ENCODE measurements around the gene PSME3.
"Not testable (repeated sequence)": the region's sequence is repeated elsewhere in the genome, so short reads cannot be mapped to it uniquely, and the experiment has no call there.

The PSME3 gene

DNA sequence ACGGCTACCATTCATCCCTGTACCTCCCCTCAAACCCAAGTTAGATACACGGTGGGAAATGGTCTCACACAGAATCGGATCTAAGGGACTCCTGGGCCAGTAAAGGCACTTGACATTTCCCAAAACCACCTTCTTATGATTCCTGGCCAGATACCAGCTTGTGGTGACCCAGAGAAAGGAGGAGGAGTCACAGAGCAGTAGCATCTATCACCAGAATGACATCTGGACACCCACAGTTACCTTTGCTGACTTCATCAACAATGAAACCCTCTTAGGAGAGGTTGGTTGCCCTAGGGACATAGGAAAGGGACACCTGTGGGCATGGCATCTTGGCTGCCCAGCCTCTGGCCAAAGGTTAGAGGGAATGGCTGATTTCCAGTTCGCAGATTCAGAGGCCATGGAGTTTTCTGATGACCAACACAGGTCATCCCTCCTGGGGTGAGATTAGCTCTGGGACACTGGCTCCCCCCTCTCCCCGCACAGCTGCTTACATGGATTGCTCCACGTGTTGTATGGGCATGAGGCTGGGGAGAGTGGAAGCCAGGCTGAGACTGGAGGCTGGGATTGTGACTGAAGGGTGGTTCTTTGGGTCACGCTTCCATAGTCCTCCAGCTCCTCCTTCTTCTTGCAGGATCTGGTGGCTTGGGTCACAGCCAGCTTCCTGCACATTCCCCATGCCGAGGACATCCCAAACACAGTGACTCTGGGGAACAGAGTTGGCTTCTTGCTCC, 16.4 kb downstream of the PSME3 start:
- DNase-seq: no peak

DNA sequence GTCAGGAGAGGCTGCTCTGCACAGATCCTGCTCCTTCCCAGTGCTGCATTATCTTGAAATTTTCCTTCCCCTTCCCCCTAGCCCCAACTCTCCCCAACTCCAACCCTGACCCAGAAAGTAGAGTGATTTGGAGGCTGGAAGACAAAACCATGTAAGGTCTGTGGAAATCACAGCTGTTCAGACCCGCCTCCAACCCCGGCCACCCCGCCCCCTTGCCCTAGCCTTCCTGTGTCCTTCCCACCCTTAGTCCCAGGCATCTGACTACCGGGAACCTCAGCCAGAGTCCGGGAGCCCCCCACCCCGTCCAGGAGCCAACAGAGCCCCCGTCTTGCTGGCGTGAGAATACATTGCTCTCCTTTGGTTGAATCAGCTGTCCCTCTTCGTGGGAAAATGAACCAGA, 17.8 kb downstream of the PSME3 start, which contains the start of gene AOC3:
TSS of gene AOC3 (plus strand) at position 246 of the 400 bp plus-strand sequence. CDS start at position 391, 145 bp downstream.
- DNase-seq: no peak

DNA sequence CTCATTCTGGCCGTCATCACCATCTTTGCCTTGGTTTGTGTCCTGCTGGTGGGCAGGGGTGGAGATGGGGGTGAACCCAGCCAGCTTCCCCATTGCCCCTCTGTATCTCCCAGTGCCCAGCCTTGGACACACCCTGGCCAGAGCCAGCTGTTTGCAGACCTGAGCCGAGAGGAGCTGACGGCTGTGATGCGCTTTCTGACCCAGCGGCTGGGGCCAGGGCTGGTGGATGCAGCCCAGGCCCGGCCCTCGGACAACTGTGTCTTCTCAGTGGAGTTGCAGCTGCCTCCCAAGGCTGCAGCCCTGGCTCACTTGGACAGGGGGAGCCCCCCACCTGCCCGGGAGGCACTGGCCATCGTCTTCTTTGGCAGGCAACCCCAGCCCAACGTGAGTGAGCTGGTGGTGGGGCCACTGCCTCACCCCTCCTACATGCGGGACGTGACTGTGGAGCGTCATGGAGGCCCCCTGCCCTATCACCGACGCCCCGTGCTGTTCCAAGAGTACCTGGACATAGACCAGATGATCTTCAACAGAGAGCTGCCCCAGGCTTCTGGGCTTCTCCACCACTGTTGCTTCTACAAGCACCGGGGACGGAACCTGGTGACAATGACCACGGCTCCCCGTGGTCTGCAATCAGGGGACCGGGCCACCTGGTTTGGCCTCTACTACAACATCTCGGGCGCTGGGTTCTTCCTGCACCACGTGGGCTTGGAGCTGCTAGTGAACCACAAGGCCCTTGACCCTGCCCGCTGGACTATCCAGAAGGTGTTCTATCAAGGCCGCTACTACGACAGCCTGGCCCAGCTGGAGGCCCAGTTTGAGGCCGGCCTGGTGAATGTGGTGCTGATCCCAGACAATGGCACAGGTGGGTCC, 18.4 kb downstream of the PSME3 start:
- DNase-seq: not testable (repeated sequence)

DNA sequence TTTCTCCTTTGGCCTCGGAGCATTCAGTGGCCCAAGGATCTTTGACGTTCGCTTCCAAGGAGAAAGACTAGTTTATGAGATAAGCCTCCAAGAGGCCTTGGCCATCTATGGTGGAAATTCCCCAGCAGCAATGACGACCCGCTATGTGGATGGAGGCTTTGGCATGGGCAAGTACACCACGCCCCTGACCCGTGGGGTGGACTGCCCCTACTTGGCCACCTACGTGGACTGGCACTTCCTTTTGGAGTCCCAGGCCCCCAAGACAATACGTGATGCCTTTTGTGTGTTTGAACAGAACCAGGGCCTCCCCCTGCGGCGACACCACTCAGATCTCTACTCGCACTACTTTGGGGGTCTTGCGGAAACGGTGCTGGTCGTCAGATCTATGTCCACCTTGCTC, 19.2 kb downstream of the PSME3 start:
- DNase-seq: no peak

DNA sequence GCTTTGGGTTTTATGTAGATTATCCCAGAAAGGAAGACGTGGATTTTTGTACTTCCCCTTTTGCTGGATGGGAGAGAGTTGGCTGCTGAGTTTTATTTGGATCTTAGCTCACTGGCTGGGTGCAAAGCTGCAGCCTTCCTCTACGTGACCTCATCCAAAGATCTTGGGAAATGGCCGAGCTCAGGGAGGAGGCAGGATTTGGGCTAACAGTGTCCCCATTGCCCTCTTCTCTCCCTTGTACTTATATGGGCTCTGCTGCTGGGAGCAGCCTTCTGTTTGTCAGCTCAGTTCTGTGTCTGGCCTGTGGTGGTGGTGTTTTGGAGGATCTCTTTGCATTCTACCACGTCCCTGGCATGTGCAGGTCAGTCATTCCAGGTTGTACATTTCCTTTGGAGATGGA, 19.8 kb downstream of the PSME3 start:
- DNase-seq: no peak

DNA sequence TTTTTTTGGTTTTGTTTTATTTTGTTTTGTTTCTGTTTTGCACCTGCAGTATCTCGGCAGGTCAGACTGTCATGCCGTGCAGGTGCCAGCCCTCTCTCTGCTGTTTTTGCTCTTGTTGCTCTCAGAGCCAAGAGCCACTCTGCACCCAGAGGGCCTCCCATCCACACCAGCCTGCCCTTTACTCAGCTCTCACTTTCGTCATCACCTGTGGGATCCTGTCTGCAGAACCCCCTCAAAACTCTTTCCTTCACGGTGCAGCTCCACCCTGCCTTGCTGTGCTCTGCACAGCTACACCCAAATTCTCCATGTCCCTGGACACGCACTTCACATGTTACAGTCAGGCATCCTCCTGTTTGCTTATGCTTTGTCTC, 20.4 kb downstream of the PSME3 start:
- DNase-seq: no peak

DNA sequence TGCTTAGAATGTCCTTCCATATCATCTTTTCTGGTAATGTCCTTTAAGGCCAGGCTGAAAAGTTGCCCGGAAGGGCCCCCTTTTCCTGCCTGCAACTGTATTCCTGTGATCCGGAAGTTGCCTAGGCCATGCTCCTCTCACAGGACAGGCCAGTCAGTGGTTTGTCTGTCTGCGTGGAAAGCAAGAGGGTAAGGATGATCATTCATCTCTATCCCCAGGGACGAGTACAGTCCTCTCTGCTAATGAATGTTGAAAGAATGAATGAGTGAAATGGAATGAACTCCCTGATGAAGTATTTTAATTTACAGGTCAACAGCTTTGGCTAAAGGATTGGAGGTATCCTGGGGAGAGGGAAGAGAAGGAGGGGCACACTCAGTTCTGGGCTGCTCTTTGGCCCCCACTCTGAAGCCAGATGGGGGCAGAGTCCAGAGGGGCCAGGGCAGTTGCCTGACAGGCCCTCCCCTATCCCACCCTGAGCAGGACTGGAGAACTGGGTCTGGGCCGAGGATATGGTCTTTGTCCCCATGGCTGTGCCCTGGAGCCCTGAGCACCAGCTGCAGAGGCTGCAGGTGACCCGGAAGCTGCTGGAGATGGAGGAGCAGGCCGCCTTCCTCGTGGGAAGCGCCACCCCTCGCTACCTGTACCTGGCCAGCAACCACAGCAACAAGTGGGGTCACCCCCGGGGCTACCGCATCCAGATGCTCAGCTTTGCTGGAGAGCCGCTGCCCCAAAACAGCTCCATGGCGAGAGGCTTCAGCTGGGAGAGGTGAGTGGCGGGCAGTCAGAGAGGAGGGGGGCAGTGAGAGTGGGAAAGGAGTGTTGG, 21.0 kb downstream of the PSME3 start:
- DNase-seq: no peak

DNA sequence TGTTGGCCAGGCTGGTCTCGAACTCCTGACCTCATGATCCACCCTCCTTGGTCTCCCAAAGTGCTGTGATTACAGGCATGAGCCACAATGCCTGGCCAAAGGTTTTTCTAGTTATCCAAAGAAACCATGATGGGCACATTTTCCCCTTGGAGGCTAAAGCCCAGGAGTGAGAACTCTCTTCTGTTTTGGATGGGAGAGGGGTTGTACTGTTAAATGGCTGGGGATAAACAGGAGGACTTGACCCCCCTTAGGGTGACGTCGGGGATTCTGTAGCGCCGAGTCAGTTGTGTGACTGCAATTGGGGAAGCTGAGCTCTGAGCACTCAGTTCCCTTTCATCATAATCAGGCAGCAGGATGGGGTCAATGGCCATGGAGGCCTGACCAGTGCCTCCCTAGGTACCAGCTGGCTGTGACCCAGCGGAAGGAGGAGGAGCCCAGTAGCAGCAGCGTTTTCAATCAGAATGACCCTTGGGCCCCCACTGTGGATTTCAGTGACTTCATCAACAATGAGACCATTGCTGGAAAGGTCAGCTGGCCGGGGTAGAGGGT, 21.9 kb downstream of the PSME3 start:
- DNase-seq: no peak

DNA sequence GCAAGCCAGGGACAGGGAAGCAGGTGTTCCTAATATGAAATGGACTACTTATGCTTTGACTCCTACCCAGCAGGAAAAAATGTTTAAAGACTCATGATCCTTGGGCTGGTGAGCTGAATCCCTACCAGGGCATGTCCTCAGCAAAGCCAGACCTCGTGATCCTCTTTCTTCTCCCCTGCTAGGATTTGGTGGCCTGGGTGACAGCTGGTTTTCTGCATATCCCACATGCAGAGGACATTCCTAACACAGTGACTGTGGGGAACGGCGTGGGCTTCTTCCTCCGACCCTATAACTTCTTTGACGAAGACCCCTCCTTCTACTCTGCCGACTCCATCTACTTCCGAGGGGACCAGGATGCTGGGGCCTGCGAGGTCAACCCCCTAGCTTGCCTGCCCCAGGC, 22.9 kb downstream of the PSME3 start:
- DNase-seq: not testable (repeated sequence)

DNA sequence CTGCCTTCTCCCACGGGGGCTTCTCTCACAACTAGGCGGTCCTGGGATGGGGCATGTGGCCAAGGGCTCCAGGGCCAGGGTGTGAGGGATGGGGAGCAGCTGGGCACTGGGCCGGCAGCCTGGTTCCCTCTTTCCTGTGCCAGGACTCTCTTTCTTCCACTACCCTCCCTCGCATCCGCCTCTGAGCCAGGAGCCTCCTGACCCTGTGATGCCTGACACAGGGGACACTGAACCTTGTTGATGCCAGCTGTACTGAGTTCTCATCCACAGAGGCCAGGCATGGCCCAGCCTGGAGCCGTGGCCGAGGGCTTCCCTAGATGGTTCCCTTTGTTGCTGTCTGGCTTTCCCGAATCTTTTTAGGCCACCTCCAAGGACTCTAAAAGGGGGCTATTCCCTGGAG, 23.3 kb downstream of the PSME3 start:
- DNase-seq: not testable (repeated sequence)

DNA sequence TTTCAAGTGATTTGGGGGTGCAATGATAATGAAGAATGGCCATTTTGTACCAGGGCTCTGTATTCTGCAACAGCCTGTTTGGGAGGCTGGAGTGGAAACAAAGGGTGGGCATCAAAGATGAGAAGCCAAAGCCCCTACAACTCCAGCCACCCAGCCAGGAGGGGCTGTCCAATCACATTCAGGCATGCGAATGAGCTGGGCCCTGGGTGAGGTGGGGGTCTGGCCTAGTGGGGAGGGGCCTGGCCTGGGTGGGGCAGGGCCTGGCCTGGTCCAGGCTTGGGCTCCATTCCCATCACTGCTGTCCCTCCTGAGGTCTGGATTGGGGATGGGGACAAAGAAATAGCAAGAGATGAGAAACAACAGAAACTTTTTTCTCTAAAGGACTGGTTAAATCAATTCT, 24.2 kb downstream of the PSME3 start:
- DNase-seq: no peak

DNA sequence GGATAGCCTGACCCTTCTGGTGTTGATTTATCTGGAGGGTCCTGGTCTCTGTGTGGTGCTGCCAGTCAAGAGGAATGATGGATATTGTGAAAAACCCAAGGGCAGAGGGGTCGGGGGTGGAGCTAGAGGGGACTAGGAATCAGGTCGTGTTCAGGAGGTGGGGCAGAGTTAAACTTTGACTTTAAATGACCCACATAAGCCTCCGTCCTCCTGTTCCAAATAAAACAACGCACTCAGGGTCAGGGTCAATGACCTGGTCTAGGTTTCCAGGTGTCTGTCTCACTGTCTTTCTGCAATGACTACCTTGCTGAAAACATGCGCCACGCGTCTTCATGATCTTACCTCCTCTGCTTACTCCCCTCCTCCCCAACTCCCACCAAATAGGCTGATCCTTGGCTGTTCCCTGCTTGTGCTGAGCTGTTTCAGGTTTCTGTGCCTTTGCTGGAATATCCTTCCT, 32.5 kb downstream of the PSME3 start:
- DNase-seq: no peak

DNA sequence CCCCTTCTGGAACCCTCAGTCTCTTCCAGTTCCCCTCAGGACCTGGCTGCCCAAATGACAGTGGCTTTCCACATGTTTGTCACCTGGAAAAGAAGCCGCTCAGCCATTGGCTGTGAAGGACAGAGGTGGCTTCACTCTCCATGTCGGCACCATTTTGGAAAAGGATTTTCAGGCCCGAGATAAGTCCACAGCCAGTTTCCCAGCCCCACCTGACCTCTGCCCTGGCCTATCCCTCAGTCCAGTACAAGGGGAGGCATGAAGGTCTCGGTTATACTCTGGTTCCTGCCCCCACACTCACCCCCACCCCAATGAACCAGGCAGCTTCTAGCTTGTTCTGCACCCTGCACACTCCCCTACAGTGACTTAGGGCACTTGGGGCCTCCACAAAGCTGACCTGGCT, 33.0 kb downstream of the PSME3 start:
- no peak for DNase-seq

DNA sequence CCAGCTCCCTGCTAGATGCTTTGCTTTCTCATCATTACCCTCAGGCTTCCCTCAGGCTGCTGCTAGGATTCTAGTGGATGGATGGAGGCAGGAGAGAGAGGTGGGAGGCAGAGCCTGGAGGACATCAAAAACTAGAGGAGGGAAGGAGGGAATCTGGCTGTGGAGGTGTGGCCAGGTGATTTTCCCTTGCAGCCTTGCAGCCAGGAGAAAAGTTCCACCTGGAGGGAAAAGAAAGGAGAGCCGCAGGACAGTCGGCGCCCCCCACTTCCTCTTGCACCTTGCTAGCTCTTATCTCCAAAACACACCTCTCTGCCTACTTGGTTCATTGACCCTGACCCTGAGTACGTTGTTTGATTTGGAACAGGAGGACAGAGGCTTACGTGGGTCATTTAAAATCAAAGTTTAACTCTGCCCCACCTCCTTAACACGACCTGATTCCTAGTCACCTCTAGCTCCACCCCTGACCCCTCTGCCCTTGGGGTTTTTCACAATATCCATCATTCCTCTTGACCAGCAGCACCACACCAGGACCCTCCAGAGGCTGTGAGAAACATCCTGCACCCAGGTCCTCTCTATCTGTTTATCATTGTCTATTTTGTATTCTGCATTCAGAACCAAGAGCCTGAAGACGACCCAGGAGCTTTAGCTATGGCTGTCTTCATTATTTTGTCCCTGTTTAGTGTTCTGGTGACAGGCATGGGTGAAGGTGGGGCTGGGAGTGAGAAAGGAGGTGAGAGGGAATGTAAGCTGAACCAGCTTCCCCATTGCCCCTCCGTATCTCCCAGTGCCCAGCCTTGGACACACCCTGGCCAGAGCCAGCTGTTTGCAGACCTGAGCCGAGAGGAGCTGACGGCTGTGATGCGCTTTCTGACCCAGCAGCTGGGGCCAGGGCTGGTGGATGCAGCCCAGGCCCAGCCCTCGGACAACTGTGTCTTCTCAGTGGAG, 33.7 kb downstream of the PSME3 start:
- no peak for DNase-seq

DNA sequence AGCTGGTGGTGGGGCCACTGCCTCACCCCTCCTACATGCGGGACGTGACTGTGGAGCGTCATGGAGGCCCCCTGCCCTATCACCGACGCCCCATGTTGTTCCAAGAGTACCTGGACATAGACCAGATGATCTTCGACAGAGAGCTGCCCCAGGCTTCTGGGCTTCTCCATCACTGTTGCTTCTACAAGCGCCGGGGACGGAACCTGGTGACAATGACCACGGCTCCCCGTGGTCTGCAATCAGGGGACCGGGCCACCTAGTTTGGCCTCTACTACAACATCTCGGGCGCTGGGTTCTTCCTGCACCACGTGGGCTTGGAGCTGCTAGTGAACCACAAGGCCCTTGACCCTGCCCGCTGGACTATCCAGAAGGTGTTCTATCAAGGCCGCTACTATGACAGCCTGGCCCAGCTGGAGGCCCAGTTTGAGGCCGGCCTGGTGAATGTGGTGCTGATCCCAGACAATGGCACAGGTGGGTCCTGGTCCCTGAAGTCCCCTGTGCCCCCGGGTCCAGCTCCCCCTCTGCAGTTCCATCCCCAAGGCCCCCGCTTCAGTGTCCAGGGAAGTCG, 34.6 kb downstream of the PSME3 start:
- not testable (repeated sequence) for DNase-seq

DNA sequence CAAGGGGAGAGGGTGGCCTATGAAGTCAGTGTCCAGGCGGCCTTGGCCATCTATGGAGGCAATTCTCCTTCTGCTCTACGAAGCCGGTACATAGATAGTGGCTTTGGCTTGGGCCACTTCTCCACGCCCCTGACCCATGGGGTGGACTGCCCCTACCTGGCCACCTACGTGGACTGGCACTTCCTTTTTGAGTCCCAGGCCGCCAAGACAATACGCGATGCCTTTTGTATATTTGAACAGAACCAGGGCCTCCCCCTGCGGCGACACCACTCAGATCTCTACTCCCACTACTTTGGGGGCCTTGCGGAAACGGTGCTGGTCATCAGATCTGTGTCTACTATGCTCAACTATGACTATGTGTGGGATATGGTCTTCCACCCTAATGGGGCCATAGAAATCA, 35.1 kb downstream of the PSME3 start:
- DNase-seq: no peak

DNA sequence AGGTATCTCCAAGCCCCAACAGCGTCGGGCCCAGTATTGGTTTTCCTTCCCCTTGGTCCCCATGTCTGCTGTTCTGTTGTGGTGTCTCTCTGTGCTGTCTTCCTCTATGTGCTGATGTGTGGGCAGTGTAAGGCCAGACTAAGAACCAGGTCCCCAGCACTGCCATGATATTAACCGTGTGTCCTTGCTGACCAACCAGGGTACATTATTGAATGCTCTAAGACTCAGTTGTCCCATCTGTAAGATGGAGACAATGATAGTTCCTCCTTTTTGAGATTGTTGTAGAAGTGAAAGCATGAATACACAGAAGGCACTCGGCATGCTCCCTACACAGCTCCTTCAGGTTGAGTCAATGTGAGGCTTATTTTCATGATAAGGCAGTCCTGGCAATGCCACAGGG, 38.5 kb downstream of the PSME3 start:
- no peak for DNase-seq

DNA sequence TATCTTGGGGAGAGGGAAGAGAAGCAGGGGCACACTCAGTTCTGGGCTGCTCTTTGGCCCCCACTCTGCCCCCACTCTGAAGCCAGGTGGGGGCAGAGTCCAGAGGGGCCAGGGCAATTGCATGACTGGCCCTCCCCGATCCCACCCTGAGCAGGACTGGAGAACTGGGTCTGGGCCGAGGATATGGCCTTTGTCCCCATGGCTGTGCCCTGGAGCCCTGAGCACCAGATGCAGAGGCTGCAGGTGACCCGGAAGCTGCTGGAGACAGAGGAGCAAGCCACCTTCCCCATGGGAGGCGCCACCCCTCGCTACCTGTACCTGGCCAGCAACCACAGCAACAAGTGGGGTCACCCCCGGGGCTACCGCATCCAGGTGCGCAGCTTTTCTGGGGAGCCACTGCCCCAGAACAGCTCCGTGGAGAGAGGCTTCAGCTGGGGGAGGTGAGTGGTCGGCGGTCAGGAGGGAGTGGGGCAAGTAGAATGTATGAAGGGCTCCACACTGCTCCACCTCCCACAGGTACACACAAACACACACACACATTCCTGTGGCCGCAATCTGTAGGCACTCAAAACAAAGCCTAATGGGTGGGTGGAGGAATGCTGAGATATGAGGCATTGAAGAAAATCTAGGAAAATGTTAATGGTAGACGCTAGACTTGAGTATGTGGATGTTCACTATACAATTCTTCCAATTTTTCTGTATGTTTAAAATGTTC, 39.2 kb downstream of the PSME3 start:
- no peak for DNase-seq

DNA sequence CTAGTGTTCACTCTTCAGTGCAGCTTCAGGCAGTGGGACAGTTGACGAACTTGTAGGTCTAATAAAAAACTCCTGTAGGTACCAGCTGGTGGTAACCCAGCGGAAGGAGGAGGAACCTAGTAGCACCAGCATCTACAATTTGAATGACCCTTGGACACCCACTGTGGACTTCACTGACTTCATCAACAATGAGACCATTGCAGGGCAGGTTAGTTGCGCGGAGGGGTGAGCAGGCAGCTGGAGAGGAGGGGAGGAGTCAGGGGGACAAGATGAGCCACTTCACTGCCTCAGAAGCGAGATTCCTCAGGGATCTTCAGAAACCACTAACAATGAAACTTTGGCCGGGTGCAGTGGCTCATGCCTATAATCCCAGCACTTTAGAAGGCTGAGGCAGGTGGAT, 40.1 kb downstream of the PSME3 start:
- no peak for DNase-seq

All from amygdala (tissue), 56 donors.